GM12892 (cell line): ENCODE measurements around the gene TSR2.

Experiments
- POLR2A ChIP-seq: IDR thresholded peaks from 2 replicates; pipeline ENCODE4 v1.6.1; 2011; ENCODE audit warnings: low read depth, low read length, control low read depth
- POLR2AphosphoS5 ChIP-seq: IDR thresholded peaks from 2 replicates; pipeline ENCODE4 v1.6.1; 2011; ENCODE audit warnings: low read depth, low read length, control low read depth
- TAF1 ChIP-seq: IDR thresholded peaks from 2 replicates; pipeline ENCODE4 v1.6.1; 2011; ENCODE audit warnings: low read depth, mild to moderate bottlenecking, control low read depth, low read length, borderline replicate concordance

DNA sequence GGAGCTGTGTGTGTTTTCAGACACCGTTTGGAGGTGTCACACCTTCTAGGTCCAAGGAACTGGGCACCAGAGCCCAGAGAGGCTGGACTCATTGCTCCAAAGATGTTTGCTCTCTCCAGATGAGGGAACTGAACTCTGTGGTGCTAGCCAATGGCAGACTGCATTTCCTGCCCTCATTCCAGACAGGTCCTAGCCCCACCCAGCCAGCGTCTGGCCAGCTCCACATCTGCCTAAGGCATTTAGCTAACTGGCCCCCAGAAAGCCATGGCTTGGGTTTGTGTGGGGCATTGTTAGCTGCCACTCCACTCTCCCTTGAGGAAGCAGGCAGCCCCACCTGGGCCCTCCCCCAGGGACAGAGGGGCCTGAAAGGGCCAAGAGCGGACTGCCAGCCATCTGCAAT lies 44.5 kb downstream of the TSR2 start:
- no peak for TF ChIP-seq POLR2AphosphoS5
- TF ChIP-seq POLR2A: no peak
- TF ChIP-seq TAF1: no peak
